Hindlimb muscle (tissue), 1 donor: ENCODE measurements around the gene ZNF723. TPM values are rescaled to one million over a fixed set of nuclear protein-coding genes. Genes with fewer than 3 reads are reported as not detected.
A peak's percentile ranks its signal among the peaks of the same experiment; 100 is the strongest.
"Not testable (repeated sequence)": the region's sequence is repeated elsewhere in the genome, so short reads cannot be mapped to it uniquely, and the experiment has no call there.

Source experiments
- DNase-seq: peaks from one replicate; pipeline ENCODE4 v3.0.0-alpha.2; 2013
- polyA plus RNA-seq: library from polyadenylated mRNA; unstranded; fragments of 120-200 nt; gene quantifications from one replicate; pipeline ENCODE4 v1.2.1, GENCODE V29; 2013; ENCODE audit not compliant: insufficient read length

The ZNF723 gene
- polyA plus RNA-seq, result not detected

GRCh38 chr19:22832031-22832762 is at the start of gene ZNF723:
ZNF723 (plus strand) TSS chr19:22832291; CDS start chr19:22832380, 89 bp downstream.
- DNase-seq, result no peak

GRCh38 chr19:22783651-22784410 is 48.3 kb upstream of the ZNF723 start, which contains the start of gene ZNF99:
ZNF99 (minus strand) TSS chr19:22784151; CDS start chr19:22784016, 135 bp downstream.
- peak; percentile 70 for DNase-seq

GRCh38 chr19:22792863-22793262 is 39.2 kb upstream of the ZNF723 start:
- not testable (repeated sequence) for DNase-seq

- no peak for DNase-seq
These were observed 35.1 kb upstream of the ZNF723 start for GRCh38 chr19:22797040-22797439.

GRCh38 chr19:22806418-22806817 is 25.7 kb upstream of the ZNF723 start:
- DNase-seq, result no peak

- no peak for DNase-seq
These were observed 24.8 kb upstream of the ZNF723 start for GRCh38 chr19:22807061-22807835.

GRCh38 chr19:22814124-22814523 is 18.0 kb upstream of the ZNF723 start:
- DNase-seq, result no peak

GRCh38 chr19:22831211-22831610 is 880 bp upstream of the ZNF723 start:
- DNase-seq, result no peak

GRCh38 chr19:22857713-22858320 is 25.7 kb downstream of the ZNF723 start:
- DNase-seq, result not testable (repeated sequence)

GRCh38 chr19:22882797-22883196 is 50.7 kb downstream of the ZNF723 start:
- DNase-seq, result no peak

GRCh38 chr19:22893855-22894270 is 61.8 kb downstream of the ZNF723 start:
- DNase-seq, result no peak

- DNase-seq, result no peak
These were observed 69.5 kb downstream of the ZNF723 start for GRCh38 chr19:22901431-22902130.

Other genes starting within 250 kb of the ZNF723 start
- gene ZNF492, start 198.0 kb upstream of the ZNF723 start, polyA plus RNA-seq, result 0.80 TPM
- 0.23 TPM for gene ZNF99, start 48.1 kb upstream of the ZNF723 start, polyA plus RNA-seq
- not detected for gene ZNF728, start 170.9 kb downstream of the ZNF723 start, polyA plus RNA-seq